H9 (cell line): ENCODE data around the gene KRT13. TPM values are rescaled to one million over a fixed set of nuclear protein-coding genes. Genes with fewer than 3 reads are reported as not detected.

Source experiments
- DNase-seq: peaks from one replicate; pipeline ENCODE4 v3.0.0-alpha.2; 2017
- H2AFZ ChIP-seq: one replicate; pipeline ENCODE4 v1.6.1; 2013; ENCODE audit warnings: mild to moderate bottlenecking, low read length, control low read depth, moderate library complexity
- H2AK5ac ChIP-seq: 2 replicates; pipeline ENCODE4 v1.6.1; 2013; ENCODE audit warnings: low read length, control low read depth, mixed read lengths; ENCODE audit not compliant: insufficient read length
- H2BK120ac ChIP-seq: one replicate; pipeline ENCODE4 v1.6.1; 2013; ENCODE audit warnings: low read depth, mild to moderate bottlenecking, low read length, control low read depth, inconsistent platforms; ENCODE audit not compliant: poor library complexity, severe bottlenecking
- H2BK12ac ChIP-seq: 2 replicates; pipeline ENCODE4 v1.6.1; 2013; ENCODE audit warnings: low read length, control low read depth, mixed read lengths, low read depth; ENCODE audit not compliant: insufficient read length
- H2BK15ac ChIP-seq: 2 replicates; pipeline ENCODE4 v1.6.1; 2013; ENCODE audit warnings: low read depth, low read length, control low read depth
- H2BK20ac ChIP-seq: one replicate; pipeline ENCODE4 v1.6.1; 2013; ENCODE audit warnings: low read depth, mild to moderate bottlenecking, low read length, control low read depth, inconsistent platforms; ENCODE audit not compliant: poor library complexity, severe bottlenecking
- H2BK5ac ChIP-seq: 2 replicates; pipeline ENCODE4 v1.6.1; 2013; ENCODE audit warnings: low read length, control low read depth, mixed read lengths; ENCODE audit not compliant: insufficient read length
- H3K14ac ChIP-seq: 2 replicates; pipeline ENCODE4 v1.6.1; 2013; ENCODE audit warnings: low read length, control low read depth; ENCODE audit not compliant: insufficient read depth
- H3K18ac ChIP-seq: 2 replicates; pipeline ENCODE4 v1.6.1; 2013; ENCODE audit warnings: low read depth, mild to moderate bottlenecking, mixed read lengths, low read length, control low read depth; ENCODE audit not compliant: insufficient read length
- H3K23ac ChIP-seq: 2 replicates; pipeline ENCODE4 v1.6.1; 2013; ENCODE audit warnings: low read length, control low read depth, mixed read lengths, low read depth; ENCODE audit not compliant: insufficient read length
- H3K23me2 ChIP-seq: 2 replicates; pipeline ENCODE4 v1.6.1; 2013; ENCODE audit warnings: low read depth, mild to moderate bottlenecking, mixed read lengths, low read length, control low read depth; ENCODE audit not compliant: insufficient read length, poor library complexity, severe bottlenecking
- H3K27ac ChIP-seq: 2 replicates; pipeline ENCODE4 v1.5.1; 2013; ENCODE audit warnings: low read length, control low read depth, mixed read lengths, low read depth; ENCODE audit not compliant: insufficient read length
- H3K27me3 ChIP-seq: 2 replicates; pipeline ENCODE4 v1.6.1; 2013; ENCODE audit warnings: low read length, control low read depth, inconsistent platforms; ENCODE audit not compliant: insufficient read depth
- H3K4ac ChIP-seq: 2 replicates; pipeline ENCODE4 v1.6.1; 2013; ENCODE audit warnings: low read depth, mild to moderate bottlenecking, control low read depth, inconsistent platforms, low read length, moderate library complexity
- H3K4me1 ChIP-seq: 2 replicates; pipeline ENCODE4 v1.6.1; 2013; ENCODE audit warnings: low read length, control low read depth, inconsistent platforms; ENCODE audit not compliant: insufficient read depth
- H3K4me2 ChIP-seq: 2 replicates; pipeline ENCODE4 v1.6.1; 2013; ENCODE audit warnings: low read length, control low read depth, mixed read lengths; ENCODE audit not compliant: insufficient read length, insufficient read depth
- H3K56ac ChIP-seq: 2 replicates; pipeline ENCODE4 v1.6.1; 2013; ENCODE audit warnings: low read depth, mild to moderate bottlenecking, mixed read lengths, low read length, control low read depth; ENCODE audit not compliant: insufficient read length
- H3K79me1 ChIP-seq: 2 replicates; pipeline ENCODE4 v1.6.1; 2013; ENCODE audit warnings: low read depth, mild to moderate bottlenecking, moderate library complexity, low read length, control low read depth, inconsistent platforms; ENCODE audit not compliant: insufficient read depth, poor library complexity, severe bottlenecking
- H3K79me2 ChIP-seq: 2 replicates; pipeline ENCODE4 v1.6.1; 2013; ENCODE audit warnings: low read length, control low read depth, inconsistent platforms; ENCODE audit not compliant: insufficient read depth
- H3K9ac ChIP-seq: 2 replicates; pipeline ENCODE4 v1.6.1; 2013; ENCODE audit warnings: low read length, control low read depth, mixed read lengths; ENCODE audit not compliant: insufficient read length; ENCODE audit errors: extremely low read depth
- H3K9me3 ChIP-seq: one replicate; pipeline ENCODE4 v1.6.1; 2013; ENCODE audit warnings: low read depth, low read length, inconsistent platforms; ENCODE audit not compliant: control insufficient read depth
- H3T11ph ChIP-seq: one replicate; pipeline ENCODE4 v1.6.1; 2013; ENCODE audit warnings: mild to moderate bottlenecking, low read length, control low read depth, inconsistent platforms
- H4K20me1 ChIP-seq: one replicate; pipeline ENCODE4 v1.6.1; 2013; ENCODE audit not compliant: control insufficient read depth, insufficient read length, insufficient read depth
- H4K5ac ChIP-seq: 2 replicates; pipeline ENCODE4 v1.6.1; 2013; ENCODE audit warnings: low read depth, mild to moderate bottlenecking, mixed read lengths, low read length, control low read depth; ENCODE audit not compliant: insufficient read length
- H4K8ac ChIP-seq: replicated peaks from 2 replicates; pipeline ENCODE4 v1.6.1; 2013; ENCODE audit warnings: low read length, control low read depth, mixed read lengths, low read depth; ENCODE audit not compliant: insufficient read length
- H4K91ac ChIP-seq: 2 replicates; pipeline ENCODE4 v1.6.1; 2013; ENCODE audit warnings: low read depth, mild to moderate bottlenecking, moderate library complexity, mixed read lengths, low read length, control low read depth; ENCODE audit not compliant: insufficient read length
- H3K27ac Mint-ChIP-seq, 3 experiments: 2 replicates in 2 of 3; 3 replicates in 1 of 3; pipeline ENCODE4 v1.8.0; 2020 to 2021; ENCODE audit warnings: mixed read lengths in 3 of 3, mild to moderate bottlenecking in 1 of 3, moderate library complexity in 1 of 3
- H3K27me3 Mint-ChIP-seq: 2 replicates; pipeline ENCODE4 v1.8.0; 2021; ENCODE audit warnings: low read depth, mild to moderate bottlenecking, moderate library complexity, mixed read lengths
- H3K36me3 Mint-ChIP-seq, 3 experiments: 2 replicates in 2 of 3; 3 replicates in 1 of 3; pipeline ENCODE4 v1.8.0; 2020 to 2021; ENCODE audit warnings: low read depth in 3 of 3, mixed read lengths in 3 of 3; ENCODE audit not compliant: insufficient read depth in 1 of 3
- H3K4me1 Mint-ChIP-seq, 2 experiments: 2 replicates each; pipeline ENCODE4 v1.8.0; 2020; ENCODE audit warnings: mixed read lengths in 2 of 2
- H3K4me3 Mint-ChIP-seq, 2 experiments: 2 replicates in 1 of 2; 3 replicates in 1 of 2; pipeline ENCODE4 v1.8.0; 2020 to 2021; ENCODE audit warnings: mild to moderate bottlenecking in 2 of 2, mixed read lengths in 2 of 2, moderate library complexity in 1 of 2
- H3K9me3 Mint-ChIP-seq, 2 experiments: 2 replicates in 1 of 2; 3 replicates in 1 of 2; pipeline ENCODE4 v1.8.0; 2020; ENCODE audit warnings: mild to moderate bottlenecking in 2 of 2, mixed read lengths in 2 of 2, moderate library complexity in 1 of 2
- WGBS: extraction: QIAGEN DNeasy Blood & Tissue Kit; methylation state at CpG from one replicate; pipeline ENCODE4 v1.1.7; 2013; ENCODE audit warnings: missing lambda C conversion rate, low lambda C conversion rate, mixed read lengths; ENCODE audit not compliant: insufficient read length; ENCODE audit errors: extremely low coverage; 5-methylcytosine and 5-hydroxymethylcytosine counted together
- total RNA-seq: library from RNA; stranded (reverse); gene quantifications from 2 replicates; pipeline ENCODE4 v1.2.1, GENCODE V29; 2021
- TF ChIP-seq, protein P1 (sequence below): fragments of 200-600 bp; sonication (generic); conservative IDR thresholded peaks from 3 replicates; pipeline ENCODE4 v1.8.0; 2021; ENCODE audit warnings: antibody characterized with exemption, mild to moderate bottlenecking

Gene KRT13
- total RNA-seq, 1 experiment from 2014 or later: not detected

DNA sequence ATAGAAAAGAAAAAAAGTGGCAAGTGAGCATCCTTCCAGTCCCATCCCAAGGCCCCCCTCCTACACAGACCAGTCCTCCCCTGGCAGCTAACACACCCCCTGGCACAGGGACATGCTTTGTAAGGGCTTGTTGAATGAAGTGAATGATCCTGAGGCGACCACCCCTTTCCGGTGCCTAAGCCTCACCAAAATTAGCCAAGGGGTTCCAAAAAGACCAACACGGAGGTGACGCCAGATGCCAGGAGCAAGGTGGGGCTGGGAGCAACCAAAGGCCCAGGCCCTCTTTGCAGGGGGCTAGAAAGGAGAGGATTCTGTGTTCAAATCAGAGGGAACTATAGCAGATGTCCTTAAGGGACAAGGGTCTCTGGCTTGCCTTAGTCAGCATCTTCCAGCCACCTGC is 30.0 kb downstream of the KRT13 start:
- Histone ChIP-seq H2BK12ac (no peak overlapping the region), H3K14ac (no peak overlapping the region), H2BK5ac (no peak overlapping the region), H3K9me3 (no peaks in the 10 kb centered on the region), H3K9ac (no peak overlapping the region), H4K20me1 (no peaks in the 10 kb centered on the region), H3K79me2 (no peaks in the 10 kb centered on the region), H3K27me3 (no peaks in the 10 kb centered on the region), H3T11ph (no peak overlapping the region), H3K18ac (no peak overlapping the region), H2BK15ac (no peak overlapping the region), H3K79me1 (no peaks in the 10 kb centered on the region), H2BK20ac (no peak overlapping the region), H3K4me1 (no peaks in the 10 kb centered on the region), H3K4ac (no peak overlapping the region), H4K5ac (no peak overlapping the region), H4K8ac (no peak overlapping the region), H3K56ac (no peak overlapping the region), H3K4me2 (no peak overlapping the region), H4K91ac (no peak overlapping the region), H3K23me2 (no peaks in the 10 kb centered on the region), H2BK120ac (no peak overlapping the region), H3K27ac (no peak overlapping the region), H3K23ac (no peak overlapping the region), H2AFZ (no peak overlapping the region), H2AK5ac (no peak overlapping the region)
- TF ChIP-seq, protein P1, sequence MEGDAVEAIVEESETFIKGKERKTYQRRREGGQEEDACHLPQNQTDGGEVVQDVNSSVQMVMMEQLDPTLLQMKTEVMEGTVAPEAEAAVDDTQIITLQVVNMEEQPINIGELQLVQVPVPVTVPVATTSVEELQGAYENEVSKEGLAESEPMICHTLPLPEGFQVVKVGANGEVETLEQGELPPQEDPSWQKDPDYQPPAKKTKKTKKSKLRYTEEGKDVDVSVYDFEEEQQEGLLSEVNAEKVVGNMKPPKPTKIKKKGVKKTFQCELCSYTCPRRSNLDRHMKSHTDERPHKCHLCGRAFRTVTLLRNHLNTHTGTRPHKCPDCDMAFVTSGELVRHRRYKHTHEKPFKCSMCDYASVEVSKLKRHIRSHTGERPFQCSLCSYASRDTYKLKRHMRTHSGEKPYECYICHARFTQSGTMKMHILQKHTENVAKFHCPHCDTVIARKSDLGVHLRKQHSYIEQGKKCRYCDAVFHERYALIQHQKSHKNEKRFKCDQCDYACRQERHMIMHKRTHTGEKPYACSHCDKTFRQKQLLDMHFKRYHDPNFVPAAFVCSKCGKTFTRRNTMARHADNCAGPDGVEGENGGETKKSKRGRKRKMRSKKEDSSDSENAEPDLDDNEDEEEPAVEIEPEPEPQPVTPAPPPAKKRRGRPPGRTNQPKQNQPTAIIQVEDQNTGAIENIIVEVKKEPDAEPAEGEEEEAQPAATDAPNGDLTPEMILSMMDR: no peak
- Mint-ChIP-seq H3K9me3 (peaks cover 6 to 11% of the 10 kb centered on the region in 2 experiments; a peak in 3 of 5 replicates), H3K36me3 (no peaks in the 10 kb centered on the region; a peak in 1 of 7 replicates), H3K27ac (no peak overlapping the region), H3K4me3 (no peak overlapping the region), H3K27me3 (peaks cover 4% of the 10 kb centered on the region), H3K4me1 (no peaks in the 10 kb centered on the region)
- WGBS: no CpG with 5 or more reads among the region's 4 CpGs
- DNase-seq: no peak
